SU-DHL-6 (cell line): ENCODE results near the gene LBX1.

ENCODE experiments used
- H2AFZ ChIP-seq: fragments of 200-600 bp; sonication (generic); 2 replicates; pipeline ENCODE4 v1.6.1; 2014; ENCODE audit warnings: low read depth, mild to moderate bottlenecking, moderate library complexity, mixed read lengths, antibody characterized with exemption, low read length; ENCODE audit not compliant: severe bottlenecking
- H3F3A ChIP-seq: fragments of 200-600 bp; shearing (Covaris generic); 2 replicates; pipeline ENCODE4 v1.6.0; 2016; ENCODE audit warnings: antibody characterized with exemption, mild to moderate bottlenecking; ENCODE audit not compliant: insufficient read depth
- H3K27ac ChIP-seq: fragments of 200-600 bp; sonication (generic); 2 replicates; pipeline ENCODE4 v1.5.1; 2016; ENCODE audit warnings: low read depth, mild to moderate bottlenecking, low read length, moderate library complexity, mixed read lengths
- H3K27me3 ChIP-seq: fragments of 200-600 bp; sonication (generic), shearing (Covaris generic); 2 replicates; pipeline ENCODE4 v1.6.0; 2014; ENCODE audit warnings: mild to moderate bottlenecking, low read length
- H3K36me3 ChIP-seq: fragments of 200-600 bp; sonication (generic); 2 replicates; pipeline ENCODE4 v1.6.1; 2014; ENCODE audit warnings: mild to moderate bottlenecking, low read length, mixed read lengths
- H3K4me2 ChIP-seq: fragments of 300-600, 200-600 bp; shearing (Covaris generic), sonication (generic); 2 replicates; pipeline ENCODE4 v1.6.0; 2014; ENCODE audit warnings: low read length, low read depth, mild to moderate bottlenecking; ENCODE audit not compliant: poor library complexity, severe bottlenecking
- H3K4me3 ChIP-seq: fragments of 200-600 bp; sonication (generic); 2 replicates; pipeline ENCODE4 v1.5.1; 2014; ENCODE audit warnings: antibody characterized with exemption, low read length, mild to moderate bottlenecking, mixed read lengths; ENCODE audit not compliant: insufficient read depth, poor library complexity, severe bottlenecking
- H3K79me2 ChIP-seq: fragments of 200-600 bp; sonication (generic); 2 replicates; pipeline ENCODE4 v1.6.1; 2014; ENCODE audit warnings: mild to moderate bottlenecking, low read length, moderate library complexity; ENCODE audit not compliant: insufficient read depth
- H3K9ac ChIP-seq: fragments of 200-600 bp; sonication (generic); 2 replicates; pipeline ENCODE4 v1.7.0; 2014; ENCODE audit warnings: mild to moderate bottlenecking, low read length
- H3K9me2 ChIP-seq: fragments of 200-600 bp; sonication (generic); replicated peaks from 2 replicates; pipeline ENCODE4 v1.6.1; 2014; ENCODE audit warnings: low read length; ENCODE audit not compliant: insufficient read depth
- H3K9me3 ChIP-seq: fragments of 200-600 bp; sonication (generic); 2 replicates; pipeline ENCODE4 v1.6.1; 2014; ENCODE audit warnings: low read length, mixed read lengths; ENCODE audit not compliant: insufficient read depth
- H4K20me1 ChIP-seq: fragments of 200-600 bp; sonication (generic); 2 replicates; pipeline ENCODE4 v1.6.1; 2014; ENCODE audit warnings: low read depth, mild to moderate bottlenecking, antibody characterized with exemption, low read length, moderate library complexity, mixed read lengths
- EZH2phosphoT487 ChIP-seq: fragments of 200-600 bp; sonication (generic), shearing (Covaris generic); conservative IDR thresholded peaks from 2 replicates; pipeline ENCODE4 v1.6.1; 2018; ENCODE audit warnings: mild to moderate bottlenecking, antibody characterized with exemption, low read length, moderate library complexity, mixed read lengths
- TF ChIP-seq, protein P1 (sequence below): fragments of 200-600 bp; sonication (generic); IDR thresholded peaks from one replicate; pipeline ENCODE4 v1.5.1; 2017; ENCODE audit warnings: antibody characterized with exemption, mild to moderate bottlenecking, low read length, moderate library complexity; ENCODE audit not compliant: insufficient read depth, poor library complexity, severe bottlenecking

LBX1 gene

DNA sequence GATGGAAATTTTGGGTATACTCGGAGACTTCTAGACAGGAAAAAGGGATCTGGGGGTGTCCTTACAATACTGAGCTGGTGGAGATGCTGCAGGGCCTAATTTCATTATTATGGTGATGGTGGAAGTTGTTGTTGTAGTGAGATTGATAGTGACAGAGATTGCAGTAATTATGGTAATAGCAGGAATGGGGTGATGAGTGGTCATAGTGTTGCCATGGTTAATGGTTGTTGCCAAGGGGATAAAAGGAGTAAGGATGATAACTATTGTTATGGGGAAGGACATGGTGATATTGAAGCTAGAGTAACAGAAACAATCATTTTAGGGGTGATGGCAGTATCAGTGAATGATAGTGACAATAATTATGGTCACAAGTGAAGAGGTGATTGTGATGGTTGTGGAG, 27.1 kb upstream of the LBX1 start:
- no peak overlapping the region for H2AFZ ChIP-seq
- no peak overlapping the region for H3K27ac ChIP-seq
- no peaks in the 10 kb centered on the region; the same call in 1 of the 2 replicates for H3K9me3 ChIP-seq
- H4K20me1 ChIP-seq, result no peaks in the 10 kb centered on the region
- no peaks in the 10 kb centered on the region for H3K36me3 ChIP-seq
- TF ChIP-seq EZH2phosphoT487, result no peak
- TF ChIP-seq, protein P1, sequence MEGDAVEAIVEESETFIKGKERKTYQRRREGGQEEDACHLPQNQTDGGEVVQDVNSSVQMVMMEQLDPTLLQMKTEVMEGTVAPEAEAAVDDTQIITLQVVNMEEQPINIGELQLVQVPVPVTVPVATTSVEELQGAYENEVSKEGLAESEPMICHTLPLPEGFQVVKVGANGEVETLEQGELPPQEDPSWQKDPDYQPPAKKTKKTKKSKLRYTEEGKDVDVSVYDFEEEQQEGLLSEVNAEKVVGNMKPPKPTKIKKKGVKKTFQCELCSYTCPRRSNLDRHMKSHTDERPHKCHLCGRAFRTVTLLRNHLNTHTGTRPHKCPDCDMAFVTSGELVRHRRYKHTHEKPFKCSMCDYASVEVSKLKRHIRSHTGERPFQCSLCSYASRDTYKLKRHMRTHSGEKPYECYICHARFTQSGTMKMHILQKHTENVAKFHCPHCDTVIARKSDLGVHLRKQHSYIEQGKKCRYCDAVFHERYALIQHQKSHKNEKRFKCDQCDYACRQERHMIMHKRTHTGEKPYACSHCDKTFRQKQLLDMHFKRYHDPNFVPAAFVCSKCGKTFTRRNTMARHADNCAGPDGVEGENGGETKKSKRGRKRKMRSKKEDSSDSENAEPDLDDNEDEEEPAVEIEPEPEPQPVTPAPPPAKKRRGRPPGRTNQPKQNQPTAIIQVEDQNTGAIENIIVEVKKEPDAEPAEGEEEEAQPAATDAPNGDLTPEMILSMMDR, result no peak
- no peak overlapping the region for H3K4me3 ChIP-seq
- no peaks in the 10 kb centered on the region for H3K79me2 ChIP-seq
- H3K9me2 ChIP-seq, result no peaks in the 10 kb centered on the region
- H3F3A ChIP-seq, result no peaks in the 10 kb centered on the region
- no peak overlapping the region for H3K4me2 ChIP-seq
- no peak overlapping the region for H3K9ac ChIP-seq
- no peaks in the 10 kb centered on the region for H3K27me3 ChIP-seq

DNA sequence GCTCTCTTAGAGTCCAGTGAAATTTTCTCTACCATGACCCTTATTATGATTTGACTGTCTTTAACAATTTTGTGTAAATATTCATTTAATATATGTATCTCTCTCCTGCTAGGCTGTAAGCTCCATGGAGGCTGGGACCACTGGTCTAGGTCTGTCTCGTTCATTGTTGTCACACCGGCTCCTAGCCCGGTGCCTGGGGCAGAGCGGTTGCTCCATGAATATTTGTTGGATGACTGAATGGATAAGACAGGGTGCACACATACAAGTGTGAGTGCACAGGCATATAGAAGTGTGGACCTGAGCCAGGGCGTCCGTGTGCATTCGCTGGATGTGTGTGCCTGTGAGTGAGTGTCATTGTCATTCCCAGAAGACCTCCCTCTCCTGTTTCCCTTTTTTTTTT, 20.9 kb upstream of the LBX1 start:
- Histone ChIP-seq H3K27ac (no peak overlapping the region), H3K27me3 (no peaks in the 10 kb centered on the region), H3K9me3 (no peaks in the 10 kb centered on the region), H3K36me3 (no peaks in the 10 kb centered on the region), H3K9ac (no peak overlapping the region), H3K4me2 (no peak overlapping the region), H2AFZ (no peak overlapping the region), H3K79me2 (no peaks in the 10 kb centered on the region), H4K20me1 (no peaks in the 10 kb centered on the region), H3K9me2 (no peaks in the 10 kb centered on the region), H3F3A (no peaks in the 10 kb centered on the region), H3K4me3 (no peak overlapping the region)
- TF ChIP-seq, protein P1, result no peak
- no peak for TF ChIP-seq EZH2phosphoT487

DNA sequence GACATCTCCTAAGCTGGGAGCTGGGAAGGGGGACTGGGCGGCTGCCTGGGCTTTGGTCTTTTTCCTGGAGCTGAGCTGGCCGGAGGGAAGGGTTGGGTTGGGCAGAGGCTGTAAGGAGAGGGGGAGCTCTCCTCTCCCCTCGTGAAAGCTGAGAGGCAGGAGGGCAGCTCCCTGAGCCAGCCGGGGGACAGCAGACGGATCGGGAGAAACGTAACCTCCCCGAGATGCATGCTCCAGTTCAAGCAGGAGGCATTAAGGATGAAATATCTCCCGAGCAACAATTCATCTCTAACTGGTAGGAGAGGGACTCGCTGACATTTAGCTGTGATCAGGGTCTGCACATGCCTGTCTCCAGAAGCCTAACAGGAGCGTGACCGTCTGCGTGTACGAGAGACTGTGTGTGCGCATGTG, 19.9 kb upstream of the LBX1 start:
- no peaks in the 10 kb centered on the region for H3K36me3 ChIP-seq

More for the DNA sequence above, 19.9 kb upstream of the LBX1 start:
- Histone ChIP-seq H4K20me1 (no peaks in the 10 kb centered on the region), H3K27me3 (no peaks in the 10 kb centered on the region), H3K79me2 (no peaks in the 10 kb centered on the region), H3K9me2 (no peaks in the 10 kb centered on the region), H3K27ac (no peak overlapping the region), H3K4me3 (no peak overlapping the region), H3F3A (no peaks in the 10 kb centered on the region), H3K9me3 (no peaks in the 10 kb centered on the region), H2AFZ (no peak overlapping the region), H3K9ac (no peak overlapping the region), H3K4me2 (no peak overlapping the region)
- no peak for TF ChIP-seq EZH2phosphoT487
- TF ChIP-seq, protein P1, result no peak
